Measurements from ENCODE around the gene KBTBD3. TPM values are rescaled to one million over a fixed set of nuclear protein-coding genes. Genes with fewer than 3 reads are reported as not detected.
"Not testable (repeated sequence)": the region's sequence is repeated elsewhere in the genome, so short reads cannot be mapped to it uniquely, and the experiment has no call there.

The KBTBD3 gene
- total RNA-seq, 2 experiments from 2014 or later = 4.8 to 6.4 TPM

- no peaks in the 10 kb centered on the region for H3K36me3 Mint-ChIP-seq
These were observed 45.2 kb downstream of the KBTBD3 start for GRCh38 chr11:106031936-106032335.

GRCh38 chr11:106031202-106031810 is 45.8 kb downstream of the KBTBD3 start:
- no peak for DNase-seq
- Mint-ChIP-seq H3K4me3 (no peak overlapping the region), H3K36me3 (no peaks in the 10 kb centered on the region), H3K27me3 (peaks cover 54% of the 10 kb centered on the region), H3K4me1 (no peaks in the 10 kb centered on the region), H3K9me3 (peaks cover 10% of the 10 kb centered on the region), H3K27ac (no peak overlapping the region)

More at GRCh38 chr11:106031936-106032335, 45.2 kb downstream of the KBTBD3 start:
- Mint-ChIP-seq H3K9me3 (peaks cover 6% of the 10 kb centered on the region), H3K4me1 (no peaks in the 10 kb centered on the region), H3K4me3 (no peak overlapping the region), H3K27me3 (peaks cover 54% of the 10 kb centered on the region), H3K27ac (no peak overlapping the region)
- DNase-seq = no peak

- Mint-ChIP-seq H3K4me3 (no peak overlapping the region), H3K27me3 (peaks cover 53% of the 10 kb centered on the region), H3K27ac (no peak overlapping the region), H3K9me3 (peaks cover 12% of the 10 kb centered on the region), H3K4me1 (no peaks in the 10 kb centered on the region), H3K36me3 (no peaks in the 10 kb centered on the region)
- no peak for DNase-seq
These were observed 46.5 kb downstream of the KBTBD3 start for GRCh38 chr11:106030609-106031008.

GRCh38 chr11:106022795-106023275 is 54.3 kb downstream of the KBTBD3 start:
- Mint-ChIP-seq H3K4me3 (peak overlapping the region; percentile 94), H3K9me3 (peaks cover 13% of the 10 kb centered on the region), H3K36me3 (peaks cover 27% of the 10 kb centered on the region), H3K4me1 (peaks cover 32% of the 10 kb centered on the region), H3K27me3 (peaks cover 4% of the 10 kb centered on the region), H3K27ac (peak overlapping the region; percentile 87)
- DNase-seq = no peak

GRCh38 chr11:106021967-106022794 is 55.0 kb downstream of the KBTBD3 start, which contains the start of gene MSANTD4:
TSS of gene MSANTD4 (minus strand) at chr11:106022240. CDS start at chr11:106010917, 11,323 bp downstream.
- Mint-ChIP-seq H3K9me3 (peaks cover 10% of the 10 kb centered on the region), H3K27me3 (no peaks in the 10 kb centered on the region), H3K36me3 (peaks cover 28% of the 10 kb centered on the region), H3K27ac (peak within 1 kb of the TSS; percentile 87), H3K4me3 (peak within 1 kb of the TSS; percentile 94), H3K4me1 (peaks cover 32% of the 10 kb centered on the region)
- DNase-seq = peak; percentile 95

- DNase-seq = no peak
- Mint-ChIP-seq H3K27me3 (no peaks in the 10 kb centered on the region), H3K36me3 (peaks cover 28% of the 10 kb centered on the region), H3K4me3 (peak overlapping the region; percentile 94), H3K27ac (peak overlapping the region; percentile 87), H3K4me1 (peaks cover 38% of the 10 kb centered on the region), H3K9me3 (peaks cover 4% of the 10 kb centered on the region)
These were observed 55.8 kb downstream of the KBTBD3 start for GRCh38 chr11:106021181-106021966.

GRCh38 chr11:106017093-106017492 is 60.1 kb downstream of the KBTBD3 start:
- no peak overlapping the region for H3K4me3 Mint-ChIP-seq
- H3K9me3 Mint-ChIP-seq = no peaks in the 10 kb centered on the region
- peaks cover 40% of the 10 kb centered on the region for H3K36me3 Mint-ChIP-seq
- H3K4me1 Mint-ChIP-seq = peaks cover 51% of the 10 kb centered on the region
- no peak for DNase-seq
- no peaks in the 10 kb centered on the region for H3K27me3 Mint-ChIP-seq
- H3K27ac Mint-ChIP-seq = no peak overlapping the region

- Mint-ChIP-seq H3K9me3 (no peaks in the 10 kb centered on the region), H3K4me1 (peaks cover 52% of the 10 kb centered on the region), H3K36me3 (peaks cover 44% of the 10 kb centered on the region), H3K27me3 (no peaks in the 10 kb centered on the region), H3K4me3 (no peak overlapping the region), H3K27ac (no peak overlapping the region)
- no peak for DNase-seq
These were observed 62.1 kb downstream of the KBTBD3 start for GRCh38 chr11:106015066-106015465.

- Mint-ChIP-seq H3K36me3 (peaks cover 44% of the 10 kb centered on the region), H3K27ac (no peak overlapping the region), H3K27me3 (no peaks in the 10 kb centered on the region), H3K4me1 (peaks cover 52% of the 10 kb centered on the region), H3K9me3 (peaks cover 4% of the 10 kb centered on the region), H3K4me3 (no peak overlapping the region)
- no peak for DNase-seq
These were observed 62.5 kb downstream of the KBTBD3 start for GRCh38 chr11:106014620-106015019.

- peaks cover 48% of the 10 kb centered on the region for H3K4me1 Mint-ChIP-seq
- H3K27me3 Mint-ChIP-seq = no peaks in the 10 kb centered on the region
- DNase-seq = no peak
- H3K36me3 Mint-ChIP-seq = peaks cover 46% of the 10 kb centered on the region
- H3K4me3 Mint-ChIP-seq = no peak overlapping the region
- H3K9me3 Mint-ChIP-seq = peaks cover 6% of the 10 kb centered on the region
- no peak overlapping the region for H3K27ac Mint-ChIP-seq
These were observed 63.1 kb downstream of the KBTBD3 start for GRCh38 chr11:106014035-106014434.

- Mint-ChIP-seq H3K27me3 (no peaks in the 10 kb centered on the region), H3K9me3 (peaks cover 8% of the 10 kb centered on the region), H3K36me3 (peaks cover 50% of the 10 kb centered on the region), H3K4me1 (peaks cover 42% of the 10 kb centered on the region), H3K4me3 (no peak overlapping the region), H3K27ac (no peak overlapping the region)
- no peak for DNase-seq
These were observed 64.4 kb downstream of the KBTBD3 start for GRCh38 chr11:106012744-106013143.

GRCh38 chr11:106011481-106011880 is 65.7 kb downstream of the KBTBD3 start:
- H3K27me3 Mint-ChIP-seq = no peaks in the 10 kb centered on the region
- no peak overlapping the region for H3K27ac Mint-ChIP-seq
- no peak for DNase-seq
- H3K36me3 Mint-ChIP-seq = peaks cover 61% of the 10 kb centered on the region
- H3K9me3 Mint-ChIP-seq = peaks cover 12% of the 10 kb centered on the region
- H3K4me3 Mint-ChIP-seq = no peak overlapping the region
- H3K4me1 Mint-ChIP-seq = peaks cover 42% of the 10 kb centered on the region

GRCh38 chr11:106003094-106003493 is 74.1 kb downstream of the KBTBD3 start:
- DNase-seq, H3K4me3 Mint-ChIP-seq, H3K4me1 Mint-ChIP-seq, H3K27me3 Mint-ChIP-seq, H3K27ac Mint-ChIP-seq: not testable (repeated sequence)
- Mint-ChIP-seq H3K9me3 (peaks cover 28% of the 10 kb centered on the region), H3K36me3 (peaks cover 81% of the 10 kb centered on the region)

GRCh38 chr11:106001304-106002012 is 75.7 kb downstream of the KBTBD3 start:
- no peak for DNase-seq
- Mint-ChIP-seq H3K4me1 (peaks cover 3% of the 10 kb centered on the region), H3K4me3 (no peak overlapping the region), H3K27ac (no peak overlapping the region), H3K36me3 (peaks cover 77% of the 10 kb centered on the region), H3K9me3 (peaks cover 32% of the 10 kb centered on the region), H3K27me3 (no peaks in the 10 kb centered on the region)
